Mesenchymal stem cell (in vitro differentiated cells and primary cell): Measurements from ENCODE around the gene KAT6B.

Experiments used
- DNase-seq: peaks from one replicate; pipeline ENCODE4 v3.0.0-alpha.2; 2013
- H2AFZ ChIP-seq: one replicate; pipeline ENCODE4 v1.6.1; 2013; ENCODE audit warnings: low read depth, mild to moderate bottlenecking, control low read depth, inconsistent platforms, low read length, moderate library complexity
- H2AK5ac ChIP-seq: 2 replicates; pipeline ENCODE4 v1.6.1; 2013; ENCODE audit warnings: low read length, moderate library complexity, mild to moderate bottlenecking, inconsistent platforms; ENCODE audit not compliant: severe bottlenecking
- H2BK120ac ChIP-seq: one replicate; pipeline ENCODE4 v1.6.1; 2013; ENCODE audit warnings: low read depth, mild to moderate bottlenecking, inconsistent platforms, low read length, moderate library complexity
- H2BK12ac ChIP-seq, 2 experiments: one replicate each; pipeline ENCODE4 v1.6.1; 2013; ENCODE audit warnings: inconsistent platforms in 2 of 2, low read length in 2 of 2, mild to moderate bottlenecking in 2 of 2, moderate library complexity in 2 of 2, control low read depth in 1 of 2
- H2BK15ac ChIP-seq: one replicate; pipeline ENCODE4 v1.6.1; 2013; ENCODE audit warnings: mild to moderate bottlenecking, low read depth, inconsistent platforms; ENCODE audit not compliant: poor library complexity, severe bottlenecking
- H2BK5ac ChIP-seq: 2 replicates; pipeline ENCODE4 v1.6.1; 2013; ENCODE audit warnings: low read depth, mild to moderate bottlenecking, low read length, control low read depth, inconsistent platforms; ENCODE audit not compliant: poor library complexity, severe bottlenecking
- H3K14ac ChIP-seq, 2 experiments: one replicate each; pipeline ENCODE4 v1.6.1; 2013; ENCODE audit warnings: inconsistent platforms in 2 of 2, low read length in 2 of 2, control low read depth in 1 of 2, mild to moderate bottlenecking in 1 of 2, moderate library complexity in 1 of 2
- H3K18ac ChIP-seq, 2 experiments: one replicate each; pipeline ENCODE4 v1.6.1; 2013; ENCODE audit warnings: inconsistent platforms in 2 of 2, low read length in 2 of 2, control low read depth in 1 of 2, low read depth in 1 of 2, mild to moderate bottlenecking in 1 of 2
- H3K23ac ChIP-seq, 2 experiments: one replicate each; pipeline ENCODE4 v1.6.1; 2013; ENCODE audit warnings: inconsistent platforms in 2 of 2, low read length in 2 of 2, mild to moderate bottlenecking in 2 of 2, moderate library complexity in 2 of 2, control low read depth in 1 of 2
- H3K27ac ChIP-seq: 2 replicates; pipeline ENCODE4 v1.5.1; 2013; ENCODE audit warnings: mild to moderate bottlenecking, moderate library complexity, low read length, control low read depth, inconsistent platforms; ENCODE audit not compliant: poor library complexity, severe bottlenecking
- H3K27me3 ChIP-seq, 2 experiments: 2 replicates each; pipeline versions ENCODE4 v1.6.1 to v1.7.0; 2013; ENCODE audit warnings: low read length in 2 of 2, mild to moderate bottlenecking in 2 of 2, moderate library complexity in 2 of 2, control low read depth in 1 of 2, inconsistent platforms in 1 of 2; ENCODE audit not compliant: control insufficient read depth in 1 of 2, insufficient read depth in 1 of 2
- H3K36me3 ChIP-seq, 2 experiments: 2 replicates each; pipeline versions ENCODE4 v1.6.1 to v1.7.0; 2013; ENCODE audit warnings: low read length in 2 of 2, control low read depth in 1 of 2, inconsistent platforms in 1 of 2, low read depth in 1 of 2, mild to moderate bottlenecking in 1 of 2; ENCODE audit not compliant: insufficient read depth in 2 of 2, control insufficient read depth in 1 of 2
- H3K4ac ChIP-seq, 2 experiments: one replicate each; pipeline ENCODE4 v1.6.1; 2013; ENCODE audit warnings: inconsistent platforms in 2 of 2, low read length in 2 of 2, mild to moderate bottlenecking in 2 of 2, moderate library complexity in 2 of 2, control low read depth in 1 of 2, low read depth in 1 of 2
- H3K4me1 ChIP-seq: 2 replicates; pipeline ENCODE4 v1.6.1; 2013; ENCODE audit warnings: low read depth, low read length, control low read depth; ENCODE audit not compliant: control insufficient read depth, insufficient read depth
- H3K4me2 ChIP-seq: 2 replicates; pipeline ENCODE4 v1.6.1; 2013; ENCODE audit warnings: low read length, mild to moderate bottlenecking, inconsistent platforms; ENCODE audit not compliant: poor library complexity, severe bottlenecking
- H3K4me3 ChIP-seq, 2 experiments: 2 replicates each; pipeline versions ENCODE4 v1.5.1 to v1.7.0; 2013; ENCODE audit warnings: low read length in 2 of 2, mild to moderate bottlenecking in 2 of 2, control low read depth in 1 of 2, low read depth in 1 of 2; ENCODE audit not compliant: insufficient read depth in 1 of 2
- H3K79me1 ChIP-seq: replicated peaks from 2 replicates; pipeline ENCODE4 v1.6.1; 2013; ENCODE audit warnings: mild to moderate bottlenecking, control low read depth, low read length, inconsistent platforms; ENCODE audit not compliant: poor library complexity, severe bottlenecking
- H3K9ac ChIP-seq: 2 replicates; pipeline ENCODE4 v1.7.0; 2013; ENCODE audit warnings: mild to moderate bottlenecking, low read length, moderate library complexity
- H3K9me3 ChIP-seq: 2 replicates; pipeline ENCODE4 v1.7.0; 2013; ENCODE audit warnings: mild to moderate bottlenecking, low read length; ENCODE audit not compliant: control insufficient read depth
- H4K8ac ChIP-seq: one replicate; pipeline ENCODE4 v1.6.1; 2013; ENCODE audit warnings: inconsistent platforms, mild to moderate bottlenecking, low read length, moderate library complexity
- H4K91ac ChIP-seq: one replicate; pipeline ENCODE4 v1.6.1; 2013; ENCODE audit warnings: mild to moderate bottlenecking, low read length, inconsistent platforms
- WGBS: methylation state at CpG from one replicate; pipeline ENCODE4 v1.1.7; 2013; ENCODE audit warnings: mixed read lengths; 5-methylcytosine and 5-hydroxymethylcytosine counted together

The KAT6B gene

GRCh38 chr10:74801447-74801846 is 25.0 kb upstream of the KAT6B start:
- Histone ChIP-seq H3K9ac (no peak overlapping the region), H3K4me1 (no peaks in the 10 kb centered on the region), H4K91ac (no peak overlapping the region), H3K9me3 (no peaks in the 10 kb centered on the region), H2BK15ac (no peak overlapping the region), H3K4me2 (no peak overlapping the region), H3K4ac (no peak overlapping the region), H4K8ac (no peak overlapping the region), H2AFZ (no peak overlapping the region), H3K4me3 (no peak overlapping the region), H3K18ac (no peak overlapping the region), H3K27me3 (no peaks in the 10 kb centered on the region), H3K27ac (no peak overlapping the region), H3K23ac (no peak overlapping the region), H3K36me3 (no peaks in the 10 kb centered on the region), H3K14ac (no peak overlapping the region), H2AK5ac (no peak overlapping the region), H2BK5ac (no peak overlapping the region), H2BK12ac (no peak overlapping the region), H3K79me1 (no peaks in the 10 kb centered on the region), H2BK120ac (no peak overlapping the region)
- no peak for DNase-seq
- 74% methylated on average over 1 of the region's 2 CpGs for WGBS

- Histone ChIP-seq H2BK5ac (no peak overlapping the region), H3K23ac (no peak overlapping the region), H3K27me3 (no peaks in the 10 kb centered on the region), H3K4me3 (no peak overlapping the region), H3K14ac (no peak overlapping the region), H3K36me3 (no peaks in the 10 kb centered on the region), H2AFZ (no peak overlapping the region), H3K4me1 (no peaks in the 10 kb centered on the region), H3K9ac (no peak overlapping the region), H3K27ac (no peak overlapping the region), H3K79me1 (no peaks in the 10 kb centered on the region), H3K4me2 (no peak overlapping the region), H2BK15ac (no peak overlapping the region), H3K18ac (no peak overlapping the region), H2BK12ac (no peak overlapping the region), H3K4ac (no peak overlapping the region), H4K91ac (no peak overlapping the region), H2BK120ac (no peak overlapping the region), H2AK5ac (no peak overlapping the region), H3K9me3 (peaks cover 7% of the 10 kb centered on the region), H4K8ac (no peak overlapping the region)
- WGBS: 99% methylated on average over 4 of the region's 4 CpGs
- no peak for DNase-seq
Measured at GRCh38 chr10:74808501-74808900, 17.9 kb upstream of the KAT6B start.

GRCh38 chr10:74810087-74810486 is 16.3 kb upstream of the KAT6B start:
- Histone ChIP-seq H3K4me1 (no peaks in the 10 kb centered on the region), H3K18ac (no peak overlapping the region), H3K36me3 (no peaks in the 10 kb centered on the region), H3K27me3 (no peaks in the 10 kb centered on the region), H4K91ac (no peak overlapping the region), H3K27ac (no peak overlapping the region), H4K8ac (no peak overlapping the region), H3K4me3 (no peak overlapping the region), H3K4me2 (no peak overlapping the region), H3K79me1 (no peaks in the 10 kb centered on the region), H2AK5ac (no peak overlapping the region), H3K4ac (no peak overlapping the region), H2BK120ac (no peak overlapping the region), H3K23ac (no peak overlapping the region), H2BK15ac (no peak overlapping the region), H2BK12ac (no peak overlapping the region), H3K9me3 (peaks cover 7% of the 10 kb centered on the region), H2AFZ (no peak overlapping the region), H3K9ac (no peak overlapping the region), H2BK5ac (no peak overlapping the region), H3K14ac (no peak overlapping the region)
- DNase-seq: no peak
- 90% methylated on average over 2 of the region's 2 CpGs for WGBS

GRCh38 chr10:74813381-74814259 is 12.8 kb upstream of the KAT6B start:
- H3K9ac ChIP-seq: no peak overlapping the region
- H3K14ac ChIP-seq: peak overlapping the region in 1 of 2 experiments; percentile 70
- no peak overlapping the region for H3K23ac ChIP-seq
- H2AFZ ChIP-seq: peak overlapping the region; percentile 51
- H3K4me2 ChIP-seq: peak overlapping the region; percentile 22
- H3K4me3 ChIP-seq: no peak overlapping the region
- peak overlapping the region; percentile 49 for H2BK120ac ChIP-seq
- no peak overlapping the region for H3K4ac ChIP-seq
- no peak overlapping the region for H2BK12ac ChIP-seq
- no peaks in the 10 kb centered on the region for H3K36me3 ChIP-seq
- no peak overlapping the region for H4K91ac ChIP-seq
- no peak overlapping the region for H3K27ac ChIP-seq
- no peak overlapping the region for H3K18ac ChIP-seq
- DNase-seq: no peak
- no peaks in the 10 kb centered on the region for H3K4me1 ChIP-seq
- no peaks in the 10 kb centered on the region for H3K79me1 ChIP-seq
- peak overlapping the region; percentile 60 for H4K8ac ChIP-seq
- H3K9me3 ChIP-seq: peaks cover 21% of the 10 kb centered on the region
- H2AK5ac ChIP-seq: no peak overlapping the region
- WGBS: 64% methylated on average over 39 of the region's 53 CpGs
- H2BK15ac ChIP-seq: no peak overlapping the region
- H2BK5ac ChIP-seq: no peak overlapping the region
- no peaks in the 10 kb centered on the region for H3K27me3 ChIP-seq
